Peyer's patch (tissue), 4 donors: ENCODE measurements around the gene SCART1. TPM values are rescaled to one million over a fixed set of nuclear protein-coding genes. Genes with fewer than 3 reads are reported as not detected.
A peak's percentile ranks its signal among the peaks of the same experiment; 100 is the strongest.

Source experiments
- DNase-seq, 3 donors: peaks; one replicate each; pipeline ENCODE4 v3.0.0-alpha.2; 2017 to 2019
- H3K27ac ChIP-seq, 4 donors: fragments of 200-600 bp; sonication (generic); one replicate each; pipeline ENCODE4 v1.5.1; 2016 to 2019
- H3K27me3 ChIP-seq, 2 donors: fragments of 200-600 bp; sonication (generic); one replicate each; pipeline ENCODE4 v1.5.1; 2019
- H3K36me3 ChIP-seq, 3 donors: fragments of 200-600 bp; sonication (generic); one replicate each; pipeline ENCODE4 v1.5.1; 2016 to 2019
- H3K4me1 ChIP-seq, 4 donors: fragments of 200-600 bp; sonication (generic); one replicate each; pipeline ENCODE4 v1.5.1; 2016 to 2019
- H3K4me3 ChIP-seq, 4 donors: fragments of 200-600 bp; sonication (generic); 1 replicate in 3 of 4; 2 replicates in 1 of 4; pipeline ENCODE4 v1.5.1; 2016 to 2019; ENCODE audit warnings: mild to moderate bottlenecking in 1 of 4
- H3K9me3 ChIP-seq, 4 donors: fragments of 200-600 bp; sonication (generic); one replicate each; pipeline ENCODE4 v1.5.1; 2016 to 2019; ENCODE audit warnings: mild to moderate bottlenecking in 1 of 4
- CTCF ChIP-seq, 6 experiments: fragments of 450-650 bp in 4 of 6; fragments of 200-600 bp in 2 of 6; sonication (generic) in 1 of 6; IDR thresholded peaks; one replicate each; pipeline ENCODE4 v1.5.1; 2017 to 2019; ENCODE audit warnings: antibody characterized with exemption in 6 of 6, mild to moderate bottlenecking in 3 of 6, moderate library complexity in 1 of 6
- POLR2A ChIP-seq, 2 donors: fragments of 450-650 bp; IDR thresholded peaks; one replicate each; pipeline ENCODE4 v1.5.1; 2017; ENCODE audit warnings: antibody characterized with exemption in 2 of 2, mild to moderate bottlenecking in 2 of 2, moderate library complexity in 2 of 2
- total RNA-seq, 4 donors: library from RNA; depleted of rRNA; stranded (reverse); fragments of >200 nt; gene quantifications; one replicate each; pipeline ENCODE4 v1.1.0, GENCODE V29; 2016

SCART1 gene
- total RNA-seq, 4 donors from 2014 or later: 1.9 to 14.6 (median 8.7) TPM

- Histone ChIP-seq H3K4me3 (no peak overlapping the region), H3K4me1 (no peaks in the 10 kb centered on the region), H3K27me3 (no peaks in the 10 kb centered on the region), H3K9me3 (peaks cover 0 to 22% (median 4%) of the 10 kb centered on the region in 4 donors), H3K36me3 (no peaks in the 10 kb centered on the region), H3K27ac (no peak overlapping the region)
- peak in 1 of 3 donors; percentile 2 for DNase-seq
- TF ChIP-seq CTCF (IDR thresholded peaks at IDR 0.05) (no peak), POLR2A (IDR thresholded peaks at IDR 0.05) (no peak)
Observed at GRCh38 chr10:133445751-133446708, 7.7 kb upstream of the SCART1 start.

GRCh38 chr10:133446979-133447378 lies 6.8 kb upstream of the SCART1 start:
- no peak overlapping the region for H3K4me3 ChIP-seq
- no peak for TF ChIP-seq POLR2A (IDR thresholded peaks at IDR 0.05)
- no peak for TF ChIP-seq CTCF (IDR thresholded peaks at IDR 0.05)
- H3K36me3 ChIP-seq: no peaks in the 10 kb centered on the region
- no peaks in the 10 kb centered on the region for H3K4me1 ChIP-seq
- H3K9me3 ChIP-seq: peaks cover 0 to 22% (median 4%) of the 10 kb centered on the region in 4 donors
- no peaks in the 10 kb centered on the region for H3K27me3 ChIP-seq
- no peak for DNase-seq
- H3K27ac ChIP-seq: no peak overlapping the region

DNA sequence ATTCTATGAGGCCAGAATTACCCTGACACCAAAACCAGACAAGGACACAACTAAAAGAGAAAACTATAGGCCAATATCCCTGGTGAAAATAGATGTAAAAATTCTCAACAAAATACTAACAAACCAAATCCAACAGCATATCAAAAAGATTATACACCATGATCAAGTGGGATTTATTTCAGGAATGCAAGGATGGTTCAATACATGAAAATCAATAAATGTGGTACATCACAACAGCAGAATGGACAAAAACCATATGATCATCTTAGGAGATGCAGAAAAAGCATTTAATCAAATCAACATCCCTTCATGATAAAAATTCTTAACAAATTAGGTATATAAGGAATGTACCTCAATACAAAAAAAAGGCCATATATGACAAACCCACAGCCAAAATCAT lies 5.6 kb upstream of the SCART1 start:
- Histone ChIP-seq H3K27me3 (no peaks in the 10 kb centered on the region), H3K4me3 (no peak overlapping the region), H3K36me3 (no peaks in the 10 kb centered on the region), H3K27ac (no peak overlapping the region), H3K4me1 (no peaks in the 10 kb centered on the region), H3K9me3 (peaks cover 0 to 22% (median 4%) of the 10 kb centered on the region in 4 donors)
- TF ChIP-seq POLR2A (IDR thresholded peaks at IDR 0.05): no peak
- TF ChIP-seq CTCF (IDR thresholded peaks at IDR 0.05): no peak
- no peak for DNase-seq

DNA sequence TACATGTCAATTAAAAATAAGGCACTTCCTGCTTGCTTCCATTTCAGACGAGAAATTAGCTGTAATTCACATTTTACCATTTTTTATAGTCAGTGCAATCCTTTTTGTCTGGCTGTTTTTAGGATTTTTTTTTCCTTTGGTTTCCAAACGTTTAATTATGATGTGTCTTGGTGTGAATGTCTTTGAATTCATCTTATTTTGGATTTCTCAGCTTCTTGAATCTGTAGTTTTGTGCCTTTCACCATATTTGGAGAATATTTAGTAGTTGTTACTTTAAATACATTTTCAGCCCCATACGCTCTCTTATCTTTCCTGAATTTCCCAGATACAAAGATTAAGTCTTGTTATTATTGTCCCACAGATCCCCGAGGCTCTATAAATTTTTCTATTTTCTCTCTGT lies 2.4 kb upstream of the SCART1 start:
- Histone ChIP-seq H3K27me3 (no peaks in the 10 kb centered on the region), H3K36me3 (no peaks in the 10 kb centered on the region), H3K4me3 (no peak overlapping the region), H3K27ac (no peak overlapping the region), H3K9me3 (peaks cover 0 to 15% (median 1%) of the 10 kb centered on the region in 4 donors), H3K4me1 (no peaks in the 10 kb centered on the region)
- TF ChIP-seq POLR2A (IDR thresholded peaks at IDR 0.05): no peak
- TF ChIP-seq CTCF (IDR thresholded peaks at IDR 0.05): no peak
- DNase-seq: no peak

GRCh38 chr10:133452453-133452852 lies 1.3 kb upstream of the SCART1 start:
- H3K4me1 ChIP-seq: no peaks in the 10 kb centered on the region

More at GRCh38 chr10:133452453-133452852, 1.3 kb upstream of the SCART1 start:
- H3K27ac ChIP-seq: no peak overlapping the region
- no peak overlapping the region for H3K4me3 ChIP-seq
- no peak for DNase-seq
- TF ChIP-seq POLR2A (IDR thresholded peaks at IDR 0.05) (no peak), CTCF (IDR thresholded peaks at IDR 0.05) (no peak)
- H3K36me3 ChIP-seq: no peaks in the 10 kb centered on the region
- H3K9me3 ChIP-seq: peaks cover 0 to 6% (median 0%) of the 10 kb centered on the region in 4 donors
- H3K27me3 ChIP-seq: no peaks in the 10 kb centered on the region
